SK-N-SH treated with all-trans-retinoic acid at 6 μM for 48 hours (cell line): Measurements from ENCODE around the gene TBC1D16.

ENCODE experiments used
- ARNTL ChIP-seq: fragments of 450-650 bp; formaldehyde crosslinking; IDR thresholded peaks from 2 replicates; pipeline ENCODE4 v1.5.0; 2020; ENCODE audit warnings: low read depth, mild to moderate bottlenecking, moderate library complexity, borderline replicate concordance
- BACH2 ChIP-seq: fragments of 250-450 bp; sonication (Bioruptor Pico); IDR thresholded peaks from 2 replicates; pipeline ENCODE4 v1.9.0; 2021; ENCODE audit warnings: mild to moderate bottlenecking, borderline replicate concordance
- CSDC2 ChIP-seq: fragments of 250-450 bp; sonication (Bioruptor Pico); IDR thresholded peaks from 2 replicates; pipeline ENCODE4 v1.5.0; 2020; ENCODE audit warnings: mild to moderate bottlenecking, moderate library complexity
- ISL1 ChIP-seq: fragments of 250-450 bp; sonication (Bioruptor Pico); IDR thresholded peaks from 2 replicates; pipeline ENCODE4 v2.1.2; 2022; ENCODE audit warnings: mild to moderate bottlenecking, moderate library complexity
- PPARA ChIP-seq: fragments of 250-450 bp; sonication (Bioruptor Pico); IDR thresholded peaks from 2 replicates; pipeline ENCODE4 v1.5.0; 2020; ENCODE audit warnings: mild to moderate bottlenecking, borderline replicate concordance
- SNAI2 ChIP-seq: fragments of 250-450 bp; sonication (Bioruptor Pico); IDR thresholded peaks from 2 replicates; pipeline ENCODE4 v1.5.0; 2020; ENCODE audit warnings: mild to moderate bottlenecking, moderate library complexity
- TOX ChIP-seq: fragments of 250-450 bp; sonication (Bioruptor Pico); IDR thresholded peaks from 2 replicates; pipeline ENCODE4 v1.8.0; 2021; ENCODE audit warnings: mild to moderate bottlenecking, moderate library complexity, borderline replicate concordance
- ZFP3 ChIP-seq: fragments of 250-450 bp; sonication (Bioruptor Pico); IDR thresholded peaks from 2 replicates; pipeline ENCODE4 v1.5.0; 2020; ENCODE audit warnings: mild to moderate bottlenecking, moderate library complexity
- ZNF70 ChIP-seq: fragments of 450-650 bp; formaldehyde crosslinking; IDR thresholded peaks from 2 replicates; pipeline ENCODE4 v1.5.0; 2020; ENCODE audit warnings: mild to moderate bottlenecking, moderate library complexity
- ZNF8 ChIP-seq: fragments of 450-650 bp; formaldehyde crosslinking; IDR thresholded peaks from 2 replicates; pipeline ENCODE4 v1.5.0; 2020; ENCODE audit warnings: mild to moderate bottlenecking, moderate library complexity
- TF ChIP-seq, protein P1 (sequence below): fragments of 250-450 bp; sonication (Bioruptor Pico); IDR thresholded peaks from 2 replicates; pipeline ENCODE4 v1.8.0; 2020; ENCODE audit warnings: mild to moderate bottlenecking, moderate library complexity, borderline replicate concordance
- TF ChIP-seq, protein P2 (sequence below): fragments of 250-450 bp; sonication (Bioruptor Pico); IDR thresholded peaks from 2 replicates; pipeline ENCODE4 v1.5.1; 2020; ENCODE audit warnings: low read depth, mild to moderate bottlenecking, moderate library complexity
- TF ChIP-seq, protein P3 (sequence below): fragments of 250-450 bp; sonication (Bioruptor Pico); IDR thresholded peaks from 2 replicates; pipeline ENCODE4 v1.8.0; 2021; ENCODE audit warnings: low read depth, mild to moderate bottlenecking, moderate library complexity, borderline replicate concordance

DNA sequence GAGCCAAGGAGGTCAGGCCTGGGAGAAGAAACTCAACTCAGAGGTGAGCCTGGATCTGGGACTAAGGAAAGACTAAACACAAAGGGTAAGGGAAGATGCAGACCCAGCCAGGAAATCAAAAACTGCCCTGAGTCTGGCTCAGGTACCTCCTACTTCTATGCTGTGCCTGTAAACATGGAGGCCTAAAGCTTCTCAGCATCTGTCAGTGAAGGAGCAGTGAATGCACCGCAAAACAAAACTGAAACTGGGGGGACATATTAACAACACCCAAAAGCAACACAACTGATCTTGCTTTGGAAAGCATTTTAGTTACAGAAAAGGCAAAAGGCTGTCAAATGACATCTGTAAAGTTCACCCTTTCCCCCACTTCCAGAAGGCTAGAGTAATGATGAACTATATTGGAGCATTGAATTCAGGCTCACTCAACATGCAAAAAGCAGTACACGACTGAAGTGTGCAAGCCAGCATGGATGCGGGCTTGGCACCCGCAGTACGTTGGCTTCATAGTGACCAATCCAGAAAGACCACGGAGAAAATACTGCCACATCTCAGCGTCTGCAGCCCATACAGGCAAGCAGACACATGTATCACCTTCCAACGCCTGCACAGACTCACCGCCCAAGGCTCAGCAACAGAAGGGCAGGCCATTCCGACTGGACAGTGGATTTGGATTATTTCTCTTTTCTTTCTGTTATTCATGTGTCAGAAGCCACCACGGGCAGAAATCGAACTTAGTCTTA is 3.8 kb downstream of the TBC1D16 start:
- TF ChIP-seq ZFP3 (no peak), PPARA (CRISPR knock-in tag) (no peak), ZNF8 (CRISPR knock-in tag) (no peak), ARNTL (no peak), ZNF70 (CRISPR knock-in tag) (no peak), BACH2 (CRISPR knock-in tag) (no peak), CSDC2 (CRISPR knock-in tag) (no peak), TOX (CRISPR knock-in tag) (no peak), ISL1 (CRISPR knock-in tag) (no peak), SNAI2 (CRISPR knock-in tag) (no peak)
- TF ChIP-seq, protein P1, sequence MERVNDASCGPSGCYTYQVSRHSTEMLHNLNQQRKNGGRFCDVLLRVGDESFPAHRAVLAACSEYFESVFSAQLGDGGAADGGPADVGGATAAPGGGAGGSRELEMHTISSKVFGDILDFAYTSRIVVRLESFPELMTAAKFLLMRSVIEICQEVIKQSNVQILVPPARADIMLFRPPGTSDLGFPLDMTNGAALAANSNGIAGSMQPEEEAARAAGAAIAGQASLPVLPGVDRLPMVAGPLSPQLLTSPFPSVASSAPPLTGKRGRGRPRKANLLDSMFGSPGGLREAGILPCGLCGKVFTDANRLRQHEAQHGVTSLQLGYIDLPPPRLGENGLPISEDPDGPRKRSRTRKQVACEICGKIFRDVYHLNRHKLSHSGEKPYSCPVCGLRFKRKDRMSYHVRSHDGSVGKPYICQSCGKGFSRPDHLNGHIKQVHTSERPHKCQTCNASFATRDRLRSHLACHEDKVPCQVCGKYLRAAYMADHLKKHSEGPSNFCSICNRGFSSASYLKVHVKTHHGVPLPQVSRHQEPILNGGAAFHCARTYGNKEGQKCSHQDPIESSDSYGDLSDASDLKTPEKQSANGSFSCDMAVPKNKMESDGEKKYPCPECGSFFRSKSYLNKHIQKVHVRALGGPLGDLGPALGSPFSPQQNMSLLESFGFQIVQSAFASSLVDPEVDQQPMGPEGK (CRISPR knock-in tag) = no peak
- TF ChIP-seq, protein P2, sequence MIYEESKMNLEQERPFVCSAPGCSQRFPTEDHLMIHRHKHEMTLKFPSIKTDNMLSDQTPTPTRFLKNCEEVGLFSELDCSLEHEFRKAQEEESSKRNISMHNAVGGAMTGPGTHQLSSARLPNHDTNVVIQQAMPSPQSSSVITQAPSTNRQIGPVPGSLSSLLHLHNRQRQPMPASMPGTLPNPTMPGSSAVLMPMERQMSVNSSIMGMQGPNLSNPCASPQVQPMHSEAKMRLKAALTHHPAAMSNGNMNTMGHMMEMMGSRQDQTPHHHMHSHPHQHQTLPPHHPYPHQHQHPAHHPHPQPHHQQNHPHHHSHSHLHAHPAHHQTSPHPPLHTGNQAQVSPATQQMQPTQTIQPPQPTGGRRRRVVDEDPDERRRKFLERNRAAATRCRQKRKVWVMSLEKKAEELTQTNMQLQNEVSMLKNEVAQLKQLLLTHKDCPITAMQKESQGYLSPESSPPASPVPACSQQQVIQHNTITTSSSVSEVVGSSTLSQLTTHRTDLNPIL = no peak
- TF ChIP-seq, protein P3, sequence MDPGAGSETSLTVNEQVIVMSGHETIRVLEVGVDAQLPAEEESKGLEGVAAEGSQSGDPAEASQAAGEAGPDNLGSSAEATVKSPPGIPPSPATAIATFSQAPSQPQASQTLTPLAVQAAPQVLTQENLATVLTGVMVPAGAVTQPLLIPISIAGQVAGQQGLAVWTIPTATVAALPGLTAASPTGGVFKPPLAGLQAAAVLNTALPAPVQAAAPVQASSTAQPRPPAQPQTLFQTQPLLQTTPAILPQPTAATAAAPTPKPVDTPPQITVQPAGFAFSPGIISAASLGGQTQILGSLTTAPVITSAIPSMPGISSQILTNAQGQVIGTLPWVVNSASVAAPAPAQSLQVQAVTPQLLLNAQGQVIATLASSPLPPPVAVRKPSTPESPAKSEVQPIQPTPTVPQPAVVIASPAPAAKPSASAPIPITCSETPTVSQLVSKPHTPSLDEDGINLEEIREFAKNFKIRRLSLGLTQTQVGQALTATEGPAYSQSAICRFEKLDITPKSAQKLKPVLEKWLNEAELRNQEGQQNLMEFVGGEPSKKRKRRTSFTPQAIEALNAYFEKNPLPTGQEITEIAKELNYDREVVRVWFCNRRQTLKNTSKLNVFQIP = no peak
